ENCODE results near the gene PHRF1. TPM values are rescaled to one million over a fixed set of nuclear protein-coding genes. Genes with fewer than 3 reads are reported as not detected.
"Not testable (repeated sequence)": the region's sequence is repeated elsewhere in the genome, so short reads cannot be mapped to it uniquely, and the experiment has no call there.

Gene PHRF1
- total RNA-seq, 2 experiments from 2014 or later = 38.7 to 39.1 TPM

DNA sequence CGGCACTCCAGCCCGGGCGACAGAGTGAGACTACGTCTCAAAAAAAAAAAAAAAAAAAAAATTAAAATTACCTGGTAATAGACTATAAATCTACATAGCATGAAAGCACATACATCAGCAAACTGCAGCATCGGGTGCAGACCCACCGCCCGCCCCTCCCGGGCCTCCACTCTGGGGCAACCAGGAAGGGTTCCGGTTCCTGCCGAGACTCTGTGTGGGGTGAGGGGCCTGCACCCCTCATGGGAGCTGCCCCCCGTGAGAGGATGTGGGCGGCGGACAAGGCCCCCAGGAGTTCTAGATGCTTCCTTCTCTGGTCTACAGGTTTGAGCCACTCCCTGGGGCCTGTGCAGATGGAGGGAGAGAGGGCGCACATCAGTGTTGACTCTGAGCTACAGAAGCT is 69.9 kb downstream of the PHRF1 start:
- POLR2A ChIA-PET = interaction anchor here (1.0 to 1.1 kb wide), 2 partner anchors 31 to 49 kb away, joined by 3 read pairs; partner anchors contain the start of genes DEAF1 and IRF7
- Mint-ChIP-seq H3K27ac (no peak overlapping the region), H3K9me3 (no peaks in the 10 kb centered on the region), H3K36me3 (ENCODE audit: low read depth) (peaks cover 4% of the 10 kb centered on the region), H3K27me3 (peaks cover 2% of the 10 kb centered on the region), H3K4me1 (no peaks in the 10 kb centered on the region), H3K4me3 (no peak overlapping the region)
- CTCF ChIA-PET = no interaction called here
- DNase-seq = no peak

DNA sequence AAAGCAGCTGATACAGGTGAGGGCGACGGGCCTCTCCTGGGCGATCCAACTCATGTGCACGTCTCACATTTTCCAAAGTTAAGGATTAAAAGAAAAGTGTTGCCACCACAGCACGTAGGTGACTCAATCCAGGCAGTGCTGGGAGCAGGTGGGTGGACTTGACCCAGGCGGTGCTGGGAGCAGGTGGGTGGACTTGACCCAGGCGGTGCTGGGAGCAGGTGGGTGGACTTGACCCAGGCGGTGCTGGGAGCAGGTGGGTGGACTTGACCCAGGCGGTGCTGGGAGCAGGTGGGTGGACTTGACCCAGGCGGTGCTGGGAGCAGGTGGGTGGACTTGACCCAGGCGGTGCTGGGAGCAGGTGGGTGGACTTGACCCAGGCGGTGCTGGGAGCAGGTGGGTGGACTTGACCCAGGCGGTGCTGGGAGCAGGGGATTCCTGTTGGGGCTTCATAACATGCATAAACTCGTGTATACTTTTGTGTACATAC is 71.4 kb downstream of the PHRF1 start:
- DNase-seq, CTCF ChIA-PET: not testable (repeated sequence)

DNA sequence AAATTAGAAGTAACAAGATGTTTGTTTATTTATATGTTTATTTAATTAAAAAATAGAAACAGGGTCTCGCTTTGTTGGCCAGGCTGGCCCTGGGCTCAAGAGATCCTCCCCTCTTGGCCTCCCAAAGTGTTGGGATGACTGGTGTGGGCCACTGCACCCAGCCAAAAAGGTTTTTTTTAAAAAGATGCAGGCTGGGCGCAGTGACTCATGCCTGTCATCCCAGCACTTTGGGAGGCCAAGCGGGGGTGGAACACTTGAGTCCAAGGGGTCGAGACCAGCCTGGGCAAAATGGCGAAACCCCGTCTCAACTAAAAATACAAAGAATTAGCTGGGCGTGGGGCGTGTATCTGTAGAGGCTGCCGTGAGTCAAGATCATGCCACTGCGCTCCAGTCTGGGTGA is 74.2 kb downstream of the PHRF1 start:
- Mint-ChIP-seq H3K4me1 (no peaks in the 10 kb centered on the region), H3K4me3 (no peak overlapping the region), H3K9me3 (no peaks in the 10 kb centered on the region), H3K36me3 (ENCODE audit: low read depth) (peaks cover 4% of the 10 kb centered on the region), H3K27ac (no peak overlapping the region), H3K27me3 (no peaks in the 10 kb centered on the region)
- ChIA-PET CTCF (no interaction called here), POLR2A (no interaction called here)
- DNase-seq = no peak

More for the DNA sequence above, 71.4 kb downstream of the PHRF1 start:
- POLR2A ChIA-PET; H3K27ac Mint-ChIP-seq; H3K4me1 Mint-ChIP-seq; H3K4me3 Mint-ChIP-seq; H3K27me3 Mint-ChIP-seq; H3K9me3 Mint-ChIP-seq; H3K36me3 Mint-ChIP-seq (ENCODE audit: low read depth): not testable (repeated sequence)

DNA sequence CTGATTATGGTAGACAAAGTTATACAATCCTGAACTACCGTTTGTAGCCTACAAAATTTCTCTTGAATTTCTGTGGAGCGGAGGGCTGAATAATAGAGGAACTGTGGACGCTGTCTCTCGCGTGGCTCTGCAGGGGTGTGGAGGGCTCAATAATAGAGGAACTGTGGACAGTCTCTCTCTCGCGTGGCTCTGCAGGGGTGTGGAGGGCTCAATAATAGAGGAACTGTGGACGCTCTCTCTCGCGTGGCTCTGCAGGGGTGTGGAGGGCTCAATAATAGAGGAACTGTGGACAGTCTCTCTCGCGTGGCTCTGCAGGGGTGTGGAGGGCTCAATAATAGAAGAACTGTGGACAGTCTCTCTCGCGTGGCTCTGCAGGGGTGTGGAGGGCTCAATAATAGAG is 76.9 kb downstream of the PHRF1 start:
- CTCF ChIA-PET, H3K4me1 Mint-ChIP-seq: not testable (repeated sequence)

DNA sequence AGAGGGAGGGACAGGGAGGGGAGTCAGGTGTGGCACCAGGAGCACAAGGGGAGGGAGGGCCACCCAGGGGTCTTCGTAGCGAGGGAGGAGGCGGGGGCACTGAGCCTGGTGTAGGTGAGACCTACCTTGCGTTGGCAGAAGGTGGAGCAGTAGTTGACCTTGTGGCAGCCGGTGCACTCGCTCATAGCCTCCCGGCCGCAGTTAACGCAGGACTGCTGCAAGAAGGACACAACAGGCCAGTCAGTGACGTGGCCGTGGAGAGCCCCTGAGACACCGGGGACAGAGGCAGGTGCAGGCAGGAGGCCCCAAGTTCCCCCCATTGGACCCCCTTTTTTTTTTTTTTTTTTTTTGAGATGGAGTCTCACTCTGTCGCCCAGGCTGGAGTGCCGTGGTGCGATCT is 77.6 kb downstream of the PHRF1 start:
- CTCF ChIA-PET = no interaction called here
- no peak for DNase-seq
- POLR2A ChIA-PET = no interaction called here
- Mint-ChIP-seq H3K9me3 (no peaks in the 10 kb centered on the region), H3K27ac (no peak overlapping the region), H3K36me3 (ENCODE audit: low read depth) (peaks cover 2% of the 10 kb centered on the region), H3K4me1 (no peaks in the 10 kb centered on the region), H3K27me3 (no peaks in the 10 kb centered on the region), H3K4me3 (no peak overlapping the region)

More for the DNA sequence above, 76.9 kb downstream of the PHRF1 start:
- H3K36me3 Mint-ChIP-seq (ENCODE audit: low read depth); H3K27me3 Mint-ChIP-seq; H3K4me3 Mint-ChIP-seq; POLR2A ChIA-PET; DNase-seq; H3K27ac Mint-ChIP-seq; H3K9me3 Mint-ChIP-seq: not testable (repeated sequence)

DNA sequence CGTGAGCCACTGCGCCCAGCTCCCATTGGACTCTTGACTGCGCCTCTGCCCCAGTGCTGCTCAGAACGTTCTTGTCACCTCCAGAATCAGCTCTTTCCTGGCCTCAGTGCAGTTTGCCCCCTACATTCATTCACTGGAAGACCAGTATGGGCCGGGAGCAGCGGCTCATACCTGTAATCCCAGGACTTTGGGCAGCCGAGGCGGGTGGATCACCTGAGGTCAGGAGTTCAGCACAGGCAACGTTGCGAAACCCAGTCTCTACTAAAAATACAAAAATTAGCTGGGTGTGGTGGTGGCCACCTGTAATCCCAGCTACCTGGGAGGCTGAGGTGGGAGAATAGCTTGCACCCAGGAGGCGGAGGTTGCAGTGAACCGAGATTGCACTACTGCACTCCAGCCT is 78.2 kb downstream of the PHRF1 start:
- POLR2A ChIA-PET, H3K27ac Mint-ChIP-seq: not testable (repeated sequence)
- CTCF ChIA-PET = interaction anchor here (1.7 kb wide), 1 partner anchor 100 kb away, joined by 6 read pairs; no protein-coding TSS in a partner anchor

DNA sequence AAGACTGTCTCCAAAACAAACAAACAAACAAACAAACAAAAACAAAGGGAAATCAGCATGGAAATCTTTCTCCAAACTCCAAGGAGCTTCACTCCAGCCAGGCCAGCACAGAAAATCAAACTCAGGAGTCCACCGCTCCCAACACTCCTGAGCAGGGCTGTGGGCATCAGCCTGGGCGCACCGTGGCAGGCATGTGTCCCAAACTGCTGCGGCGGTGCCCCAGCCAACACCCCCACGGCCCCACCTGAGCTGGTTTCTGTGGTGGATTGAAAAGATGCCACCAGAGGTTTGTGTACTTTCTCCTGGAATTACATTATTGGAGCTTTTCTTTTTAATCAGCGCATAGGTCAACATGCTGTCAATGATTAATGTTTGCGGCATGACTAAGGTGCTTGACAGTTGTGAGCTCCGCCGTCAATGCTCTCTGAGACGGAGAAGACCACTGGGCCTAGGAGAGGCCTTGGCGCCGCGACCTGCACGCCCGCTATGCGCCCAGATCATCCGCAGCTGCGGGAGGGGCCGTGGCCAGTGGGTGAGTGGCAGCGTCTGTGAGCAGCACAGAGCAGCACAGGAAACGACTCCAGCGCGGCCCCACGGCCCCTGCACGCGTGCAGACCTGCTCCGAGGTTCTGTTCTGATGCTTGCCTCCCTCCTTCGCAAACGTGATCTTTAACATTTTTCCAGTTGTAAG is 78.9 kb downstream of the PHRF1 start:
- Mint-ChIP-seq H3K4me3 (no peak overlapping the region), H3K27me3 (no peaks in the 10 kb centered on the region), H3K4me1 (no peaks in the 10 kb centered on the region), H3K9me3 (no peaks in the 10 kb centered on the region), H3K36me3 (ENCODE audit: low read depth) (peaks cover 5% of the 10 kb centered on the region), H3K27ac (no peak overlapping the region)
- POLR2A ChIA-PET = no interaction called here
- CTCF ChIA-PET = interaction anchor here (0.8 to 1.7 kb wide), 2 partner anchors 40 to 101 kb away, joined by 4 to 6 read pairs; partner anchors contain the start of genes DEAF1 and TMEM80
- no peak for DNase-seq

More for the DNA sequence above, 78.2 kb downstream of the PHRF1 start:
- H3K36me3 Mint-ChIP-seq (ENCODE audit: low read depth); H3K9me3 Mint-ChIP-seq; H3K4me3 Mint-ChIP-seq; H3K4me1 Mint-ChIP-seq; H3K27me3 Mint-ChIP-seq; DNase-seq: not testable (repeated sequence)

DNA sequence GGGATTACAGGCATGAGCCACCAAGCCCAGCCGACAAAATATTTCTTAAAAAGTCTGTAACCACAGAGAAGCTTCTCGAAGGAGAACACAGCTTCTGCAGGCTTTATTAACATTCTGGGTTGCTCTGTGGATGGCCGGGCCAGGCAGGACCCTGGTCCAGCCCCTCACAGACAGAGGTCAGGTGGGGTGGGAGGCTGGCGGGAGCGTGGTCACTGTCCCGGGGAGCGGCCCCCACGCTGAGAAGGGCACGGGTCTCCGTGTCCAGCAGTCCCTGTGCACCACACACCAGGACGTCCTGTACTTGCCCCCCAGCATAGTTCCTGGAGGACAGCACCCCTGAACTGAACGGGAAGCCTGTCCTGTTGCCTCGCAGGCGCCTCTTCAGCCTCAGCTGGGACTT is 80.2 kb downstream of the PHRF1 start:
- Mint-ChIP-seq H3K27me3 (no peaks in the 10 kb centered on the region), H3K27ac (no peak overlapping the region), H3K36me3 (ENCODE audit: low read depth) (peaks cover 5% of the 10 kb centered on the region), H3K4me3 (no peak overlapping the region), H3K9me3 (no peaks in the 10 kb centered on the region), H3K4me1 (no peaks in the 10 kb centered on the region)
- ChIA-PET POLR2A (no interaction called here), CTCF (no interaction called here)
- no peak for DNase-seq

DNA sequence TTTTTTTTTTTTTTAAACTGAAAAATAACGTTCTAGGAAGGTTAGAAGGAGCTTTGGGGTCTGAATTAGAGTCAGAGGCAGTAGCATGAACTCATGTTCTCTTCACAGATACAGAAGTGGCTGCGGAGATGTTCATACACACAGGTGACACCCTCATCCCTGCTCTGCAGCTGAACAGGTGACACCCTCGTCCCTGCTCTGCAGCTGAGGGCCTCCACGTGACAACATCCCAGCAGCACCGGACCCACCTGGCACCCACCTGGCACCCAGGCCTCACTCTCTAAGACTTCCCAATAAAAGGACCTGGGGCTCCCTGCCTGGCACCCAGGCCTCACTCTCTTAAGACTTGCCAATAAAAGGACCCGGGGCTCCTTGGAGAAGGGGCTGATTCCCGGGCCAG is 80.6 kb downstream of the PHRF1 start:
- Mint-ChIP-seq H3K27ac (no peak overlapping the region), H3K4me3 (no peak overlapping the region), H3K4me1 (no peaks in the 10 kb centered on the region), H3K9me3 (no peaks in the 10 kb centered on the region), H3K36me3 (ENCODE audit: low read depth) (peaks cover 5% of the 10 kb centered on the region), H3K27me3 (no peaks in the 10 kb centered on the region)
- no peak for DNase-seq
- POLR2A ChIA-PET = no interaction called here
- CTCF ChIA-PET = no interaction called here

DNA sequence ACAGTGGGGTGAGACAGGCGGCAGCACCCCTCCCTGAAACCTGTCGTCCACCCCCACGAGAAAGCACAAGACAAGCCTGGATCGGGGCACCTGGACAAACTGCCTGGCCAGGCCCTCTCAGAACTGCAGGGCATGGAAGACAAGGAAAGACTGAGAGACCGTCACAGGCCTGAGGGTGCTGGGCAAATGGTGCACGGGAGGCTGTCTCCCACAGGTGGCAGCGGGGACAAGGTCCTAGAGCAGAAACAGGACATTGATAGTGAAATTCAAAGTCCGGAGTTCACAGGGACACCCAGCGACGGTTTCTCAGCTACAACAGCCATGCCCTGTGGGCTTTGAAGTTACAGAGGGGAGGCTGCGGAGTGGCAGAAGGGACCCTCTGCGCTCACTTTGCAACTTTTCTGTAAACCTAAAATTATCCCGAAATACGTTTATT is 81.4 kb downstream of the PHRF1 start:
- H3K27ac Mint-ChIP-seq = no peak overlapping the region
- peaks cover 7% of the 10 kb centered on the region for H3K36me3 Mint-ChIP-seq (ENCODE audit: low read depth)
- no peaks in the 10 kb centered on the region for H3K4me1 Mint-ChIP-seq
- H3K27me3 Mint-ChIP-seq = no peaks in the 10 kb centered on the region
- H3K9me3 Mint-ChIP-seq = no peaks in the 10 kb centered on the region
- POLR2A ChIA-PET = no interaction called here
- CTCF ChIA-PET = no interaction called here
- H3K4me3 Mint-ChIP-seq = no peak overlapping the region
- no peak for DNase-seq

DNA sequence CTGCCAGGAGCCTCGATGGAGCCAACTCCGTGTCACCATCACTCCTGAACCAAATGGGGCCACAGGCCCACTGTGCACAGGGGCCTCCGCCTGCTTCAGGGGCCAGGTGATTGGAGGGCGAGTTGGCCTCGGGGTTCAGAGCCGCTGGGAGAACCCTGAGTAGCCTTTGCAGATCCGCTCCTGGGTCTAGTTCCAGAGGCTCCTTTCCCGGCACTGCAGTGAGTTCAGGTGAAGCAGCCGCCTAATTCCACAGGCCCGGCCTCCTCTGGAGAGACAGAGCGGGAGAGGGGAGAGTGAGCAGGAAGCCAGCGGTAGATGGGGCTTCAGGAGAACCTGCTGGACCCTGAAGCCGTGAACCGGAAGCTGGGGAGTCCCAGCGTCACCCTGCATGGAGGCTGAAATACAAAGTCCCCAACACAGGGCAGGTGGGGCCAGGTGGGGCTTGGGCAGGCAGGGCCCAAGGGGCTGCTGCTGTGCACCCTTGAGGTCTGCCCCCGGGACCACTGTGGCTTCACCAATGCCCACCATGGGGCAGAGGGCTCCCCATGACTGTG is 83.3 kb downstream of the PHRF1 start:
- no peak overlapping the region for H3K27ac Mint-ChIP-seq
- ChIA-PET CTCF (no interaction called here), POLR2A (no interaction called here)
- peaks cover 10% of the 10 kb centered on the region for H3K36me3 Mint-ChIP-seq (ENCODE audit: low read depth)
- no peak overlapping the region for H3K4me3 Mint-ChIP-seq
- no peaks in the 10 kb centered on the region for H3K4me1 Mint-ChIP-seq
- H3K27me3 Mint-ChIP-seq = no peaks in the 10 kb centered on the region
- no peak for DNase-seq
- no peaks in the 10 kb centered on the region for H3K9me3 Mint-ChIP-seq

DNA sequence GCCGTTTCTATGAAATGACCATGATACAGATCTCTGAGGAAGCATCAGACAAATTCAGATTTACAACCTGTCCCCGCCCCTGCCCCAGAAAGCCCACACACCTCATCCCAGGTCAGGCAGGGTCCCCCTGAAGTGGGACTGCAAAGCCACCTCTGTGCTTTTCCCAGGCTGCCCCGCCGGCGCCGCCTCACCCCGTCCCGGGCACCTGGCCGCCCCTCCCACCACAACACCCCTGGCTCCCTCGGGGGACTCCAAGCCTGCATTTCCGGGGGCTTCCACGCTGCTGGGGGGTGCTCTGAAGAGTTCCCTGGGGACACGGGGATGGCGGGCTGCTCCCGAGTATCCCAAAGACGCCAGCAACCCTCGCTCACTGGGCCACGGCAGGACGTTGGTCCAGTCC is 84.0 kb downstream of the PHRF1 start:
- ChIA-PET POLR2A (no interaction called here), CTCF (interaction anchor here (0.6 to 2.9 kb wide), 2 partner anchors 64 to 212 kb away, joined by 4 to 12 read pairs; no protein-coding TSS in a partner anchor)
- no peaks in the 10 kb centered on the region for H3K27me3 Mint-ChIP-seq
- DNase-seq = no peak
- H3K36me3 Mint-ChIP-seq (ENCODE audit: low read depth) = peaks cover 10% of the 10 kb centered on the region
- no peaks in the 10 kb centered on the region for H3K4me1 Mint-ChIP-seq
- H3K4me3 Mint-ChIP-seq = no peak overlapping the region
- no peak overlapping the region for H3K27ac Mint-ChIP-seq
- no peaks in the 10 kb centered on the region for H3K9me3 Mint-ChIP-seq

DNA sequence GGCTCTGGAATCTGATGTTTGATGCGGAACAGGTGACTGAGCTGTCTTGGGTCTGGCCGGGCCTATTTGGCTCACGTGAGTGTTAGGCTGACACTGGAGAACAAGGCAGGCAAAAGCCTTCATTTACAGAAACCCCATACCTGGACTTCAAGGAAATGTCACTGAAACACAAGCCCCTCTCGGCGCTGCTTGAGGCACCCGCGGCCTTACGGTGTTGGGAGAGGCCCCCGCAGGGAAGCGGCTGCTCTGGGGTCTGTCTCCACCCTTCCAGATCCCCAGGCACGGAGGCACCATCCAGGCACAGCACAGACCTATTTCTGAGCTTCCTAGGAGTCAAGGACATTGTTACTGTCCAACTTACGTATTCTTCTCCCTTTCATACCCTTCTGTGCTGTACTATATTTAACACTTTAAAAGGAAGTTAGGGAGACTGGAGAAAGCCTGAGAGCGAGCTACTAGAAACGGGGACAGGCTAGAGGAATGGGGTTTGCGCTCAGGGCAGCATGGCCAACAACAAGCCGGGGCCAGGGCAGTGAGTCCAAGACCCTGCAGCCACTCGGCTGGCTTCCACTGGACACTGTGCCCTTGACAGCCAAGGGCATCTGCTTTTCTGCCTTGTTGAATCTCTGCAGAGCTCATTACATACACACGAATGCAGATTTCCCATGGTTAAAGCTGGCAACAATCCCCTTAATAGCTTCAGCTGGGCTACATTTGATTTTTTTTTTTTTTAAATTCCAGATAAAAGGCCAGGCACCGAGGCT is 84.6 kb downstream of the PHRF1 start:
- POLR2A ChIA-PET = interaction anchor here (0.6 kb wide), 1 partner anchor 128 kb away, joined by 3 read pairs; no protein-coding TSS in a partner anchor
- Mint-ChIP-seq H3K36me3 (ENCODE audit: low read depth) (peaks cover 11% of the 10 kb centered on the region), H3K27ac (no peak overlapping the region), H3K4me3 (no peak overlapping the region), H3K4me1 (no peaks in the 10 kb centered on the region), H3K9me3 (no peaks in the 10 kb centered on the region), H3K27me3 (no peaks in the 10 kb centered on the region)
- CTCF ChIA-PET = interaction anchor here (0.6 to 2.9 kb wide), 2 partner anchors 63 to 212 kb away, joined by 4 to 12 read pairs; no protein-coding TSS in a partner anchor
- no peak for DNase-seq

Data from activated CD4-positive, alpha-beta memory T cell treated with anti-CD3 and anti-CD28 coated beads, Interleukin-2, amount 10 ng/mL, durations not matched to agents 7 days and 5 days (primary cell).